HEK293 (cell line): ENCODE data around the gene PDGFC.

Experiments used
- ZBTB7A ChIP-seq: fragments of 450-650 bp; formaldehyde crosslinking; IDR thresholded peaks from 2 replicates; pipeline ENCODE4 v1.5.1; 2016; ENCODE audit warnings: low read depth, missing biosample characterization, missing genetic modification characterization
- ZFP3 ChIP-seq: fragments of 450-650 bp; formaldehyde crosslinking; IDR thresholded peaks from 2 replicates; pipeline ENCODE4 v1.5.1; 2016; ENCODE audit warnings: low read depth, missing biosample characterization, missing genetic modification characterization
- ZNF138 ChIP-seq: fragments of 450-650 bp; formaldehyde crosslinking; IDR thresholded peaks from 2 replicates; pipeline ENCODE4 v1.5.1; 2016; ENCODE audit warnings: missing biosample characterization, missing genetic modification characterization, borderline replicate concordance
- ZNF23 ChIP-seq: fragments of 450-650 bp; formaldehyde crosslinking; IDR thresholded peaks from 2 replicates; pipeline ENCODE4 v1.5.1; 2016; ENCODE audit warnings: missing biosample characterization, missing genetic modification characterization, borderline replicate concordance
- TF ChIP-seq, protein P1 (sequence below): fragments of 450-650 bp; formaldehyde crosslinking; IDR thresholded peaks from 2 replicates; pipeline ENCODE4 v1.5.1; 2016; ENCODE audit warnings: missing biosample characterization, missing genetic modification characterization
- TF ChIP-seq, protein P2 (sequence below): fragments of 450-650 bp; formaldehyde crosslinking; IDR thresholded peaks from 2 replicates; pipeline ENCODE4 v1.5.1; 2016; ENCODE audit warnings: missing biosample characterization, missing genetic modification characterization

- TF ChIP-seq ZFP3 (tag by site-specific recombination) (no peak), ZBTB7A (tag by site-specific recombination) (no peak), ZNF138 (tag by site-specific recombination) (no peak), ZNF23 (tag by site-specific recombination) (no peak)
- TF ChIP-seq, protein P1, sequence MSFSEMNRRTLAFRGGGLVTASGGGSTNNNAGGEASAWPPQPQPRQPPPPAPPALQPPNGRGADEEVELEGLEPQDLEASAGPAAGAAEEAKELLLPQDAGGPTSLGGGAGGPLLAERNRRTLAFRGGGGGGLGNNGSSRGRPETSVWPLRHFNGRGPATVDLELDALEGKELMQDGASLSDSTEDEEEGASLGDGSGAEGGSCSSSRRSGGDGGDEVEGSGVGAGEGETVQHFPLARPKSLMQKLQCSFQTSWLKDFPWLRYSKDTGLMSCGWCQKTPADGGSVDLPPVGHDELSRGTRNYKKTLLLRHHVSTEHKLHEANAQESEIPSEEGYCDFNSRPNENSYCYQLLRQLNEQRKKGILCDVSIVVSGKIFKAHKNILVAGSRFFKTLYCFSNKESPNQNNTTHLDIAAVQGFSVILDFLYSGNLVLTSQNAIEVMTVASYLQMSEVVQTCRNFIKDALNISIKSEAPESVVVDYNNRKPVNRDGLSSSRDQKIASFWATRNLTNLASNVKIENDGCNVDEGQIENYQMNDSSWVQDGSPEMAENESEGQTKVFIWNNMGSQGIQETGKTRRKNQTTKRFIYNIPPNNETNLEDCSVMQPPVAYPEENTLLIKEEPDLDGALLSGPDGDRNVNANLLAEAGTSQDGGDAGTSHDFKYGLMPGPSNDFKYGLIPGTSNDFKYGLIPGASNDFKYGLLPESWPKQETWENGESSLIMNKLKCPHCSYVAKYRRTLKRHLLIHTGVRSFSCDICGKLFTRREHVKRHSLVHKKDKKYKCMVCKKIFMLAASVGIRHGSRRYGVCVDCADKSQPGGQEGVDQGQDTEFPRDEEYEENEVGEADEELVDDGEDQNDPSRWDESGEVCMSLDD (tag by site-specific recombination) = no peak
- TF ChIP-seq, protein P2, sequence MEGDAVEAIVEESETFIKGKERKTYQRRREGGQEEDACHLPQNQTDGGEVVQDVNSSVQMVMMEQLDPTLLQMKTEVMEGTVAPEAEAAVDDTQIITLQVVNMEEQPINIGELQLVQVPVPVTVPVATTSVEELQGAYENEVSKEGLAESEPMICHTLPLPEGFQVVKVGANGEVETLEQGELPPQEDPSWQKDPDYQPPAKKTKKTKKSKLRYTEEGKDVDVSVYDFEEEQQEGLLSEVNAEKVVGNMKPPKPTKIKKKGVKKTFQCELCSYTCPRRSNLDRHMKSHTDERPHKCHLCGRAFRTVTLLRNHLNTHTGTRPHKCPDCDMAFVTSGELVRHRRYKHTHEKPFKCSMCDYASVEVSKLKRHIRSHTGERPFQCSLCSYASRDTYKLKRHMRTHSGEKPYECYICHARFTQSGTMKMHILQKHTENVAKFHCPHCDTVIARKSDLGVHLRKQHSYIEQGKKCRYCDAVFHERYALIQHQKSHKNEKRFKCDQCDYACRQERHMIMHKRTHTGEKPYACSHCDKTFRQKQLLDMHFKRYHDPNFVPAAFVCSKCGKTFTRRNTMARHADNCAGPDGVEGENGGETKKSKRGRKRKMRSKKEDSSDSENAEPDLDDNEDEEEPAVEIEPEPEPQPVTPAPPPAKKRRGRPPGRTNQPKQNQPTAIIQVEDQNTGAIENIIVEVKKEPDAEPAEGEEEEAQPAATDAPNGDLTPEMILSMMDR (tag by site-specific recombination) = no peak
These were observed 82.8 kb downstream of the PDGFC start for GRCh38 chr4:156888762-156889161.
